Measurements from ENCODE around the gene SLC37A1.

SLC37A1 gene

GRCh38 chr21:42471716-42472330, 41.8 kb upstream of the SLC37A1 start:
- Histone ChIP-seq H3K4me3 (ENCODE audit: low read depth in 1 of 2, low read length in 2 of 2) (no peak overlapping the region), H3K4me1 (ENCODE audit: insufficient read depth, low read length) (no peaks in the 10 kb centered on the region), H3K79me2 (ENCODE audit: insufficient read depth, low read length) (no peaks in the 10 kb centered on the region), H3K9ac (ENCODE audit: low read depth, low read length) (no peak overlapping the region), H4K20me1 (ENCODE audit: insufficient read depth, low read length) (no peaks in the 10 kb centered on the region), H3K27ac (ENCODE audit: low read length) (no peak overlapping the region), H3K9me3 (ENCODE audit: insufficient read depth, low read length, severe bottlenecking) (no peaks in the 10 kb centered on the region), H3K36me3 (ENCODE audit: insufficient read depth, low read length) (no peaks in the 10 kb centered on the region), H2AFZ (ENCODE audit: low read depth, low read length) (no peak overlapping the region), H3K27me3 (ENCODE audit: insufficient read depth, low read length, poor library complexity) (no peaks in the 10 kb centered on the region), H3K4me2 (ENCODE audit: insufficient read depth, low read length) (no peak overlapping the region)
- TF ChIP-seq EZH2 (IDR thresholded peaks at IDR 0.05; ENCODE audit: borderline replicate concordance, low read depth, low read length, severe bottlenecking) (no peak), CTCF (IDR thresholded peaks at IDR 0.05; ENCODE audit: borderline replicate concordance, extremely low read depth, low read length, poor library complexity, severe bottlenecking) (no peak)
- DNase-seq (no peak), ATAC-seq (ENCODE audit: insufficient read depth, low read depth) (no peak)

GRCh38 chr21:42472521-42472920, 41.1 kb upstream of the SLC37A1 start:
- Histone ChIP-seq H3K9me3 (ENCODE audit: insufficient read depth, low read length, severe bottlenecking) (no peaks in the 10 kb centered on the region), H3K79me2 (ENCODE audit: insufficient read depth, low read length) (no peaks in the 10 kb centered on the region), H4K20me1 (ENCODE audit: insufficient read depth, low read length) (no peaks in the 10 kb centered on the region), H3K4me1 (ENCODE audit: insufficient read depth, low read length) (no peaks in the 10 kb centered on the region), H3K4me3 (ENCODE audit: low read depth in 1 of 2, low read length in 2 of 2) (no peak overlapping the region), H2AFZ (ENCODE audit: low read depth, low read length) (no peak overlapping the region), H3K4me2 (ENCODE audit: insufficient read depth, low read length) (no peak overlapping the region), H3K9ac (ENCODE audit: low read depth, low read length) (no peak overlapping the region), H3K36me3 (ENCODE audit: insufficient read depth, low read length) (no peaks in the 10 kb centered on the region), H3K27me3 (ENCODE audit: insufficient read depth, low read length, poor library complexity) (no peaks in the 10 kb centered on the region), H3K27ac (ENCODE audit: low read length) (no peak overlapping the region)
- DNase-seq = no peak
- TF ChIP-seq CTCF (IDR thresholded peaks at IDR 0.05; ENCODE audit: borderline replicate concordance, extremely low read depth, low read length, poor library complexity, severe bottlenecking) = no peak
- no peak for TF ChIP-seq EZH2 (IDR thresholded peaks at IDR 0.05; ENCODE audit: borderline replicate concordance, low read depth, low read length, severe bottlenecking)
- no peak for ATAC-seq (ENCODE audit: insufficient read depth, low read depth)

GRCh38 chr21:42473498-42474042, 40.1 kb upstream of the SLC37A1 start:
- Histone ChIP-seq H3K27ac (ENCODE audit: low read length) (no peak overlapping the region), H2AFZ (ENCODE audit: low read depth, low read length) (no peak overlapping the region)

More at GRCh38 chr21:42473498-42474042, 40.1 kb upstream of the SLC37A1 start:
- H3K27me3 ChIP-seq (ENCODE audit: insufficient read depth, low read length, poor library complexity) = no peaks in the 10 kb centered on the region
- no peak overlapping the region for H3K9ac ChIP-seq (ENCODE audit: low read depth, low read length)
- H3K36me3 ChIP-seq (ENCODE audit: insufficient read depth, low read length) = no peaks in the 10 kb centered on the region
- no peaks in the 10 kb centered on the region for H3K79me2 ChIP-seq (ENCODE audit: insufficient read depth, low read length)
- H4K20me1 ChIP-seq (ENCODE audit: insufficient read depth, low read length) = no peaks in the 10 kb centered on the region
- H3K9me3 ChIP-seq (ENCODE audit: insufficient read depth, low read length, severe bottlenecking) = no peaks in the 10 kb centered on the region
- TF ChIP-seq CTCF (IDR thresholded peaks at IDR 0.05; ENCODE audit: borderline replicate concordance, extremely low read depth, low read length, poor library complexity, severe bottlenecking) = no peak
- no peak for TF ChIP-seq EZH2 (IDR thresholded peaks at IDR 0.05; ENCODE audit: borderline replicate concordance, low read depth, low read length, severe bottlenecking)
- ATAC-seq (ENCODE audit: insufficient read depth, low read depth) = no peak
- H3K4me1 ChIP-seq (ENCODE audit: insufficient read depth, low read length) = no peaks in the 10 kb centered on the region
- no peak for DNase-seq
- H3K4me3 ChIP-seq (ENCODE audit: low read depth in 1 of 2, low read length in 2 of 2) = no peak overlapping the region
- H3K4me2 ChIP-seq (ENCODE audit: insufficient read depth, low read length) = no peak overlapping the region
